CD4-positive, alpha-beta T cell treated with Interferon alpha-2 for 1 hour (primary cell): Measurements from ENCODE around the gene KDM4B.

Experiments
- DNase-seq, 2 donors: peaks; one replicate each; pipeline ENCODE4 v3.0.0-alpha.2; 2020 to 2022

Gene KDM4B

GRCh38 chr19:4986056-4986455, 17.1 kb downstream of the KDM4B start:
- DNase-seq, result no peak

- DNase-seq, result no peak
Measured at GRCh38 chr19:4986471-4986891, 17.6 kb downstream of the KDM4B start.

DNA sequence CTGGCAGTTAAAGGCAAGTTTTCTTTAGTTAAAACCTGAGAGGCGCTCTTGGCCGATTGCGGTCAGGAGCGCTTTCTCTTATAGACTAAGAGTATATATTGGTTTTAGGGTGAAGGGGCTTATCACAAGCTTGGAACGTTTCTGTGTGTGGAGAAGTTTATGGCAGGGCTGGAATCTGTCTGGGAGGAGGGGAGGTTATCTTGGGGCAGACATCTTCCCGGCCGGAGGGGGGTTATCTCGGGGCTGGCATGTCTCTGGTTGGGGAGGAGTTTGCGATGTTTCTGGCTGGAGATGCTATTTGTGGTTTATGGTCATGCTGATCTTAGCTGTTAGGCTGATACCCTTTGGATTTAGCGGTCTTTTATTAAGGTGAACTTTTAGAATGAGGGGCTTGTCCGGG, 18.3 kb downstream of the KDM4B start:
- no peak for DNase-seq

GRCh38 chr19:4987692-4988370, 18.9 kb downstream of the KDM4B start:
- no peak for DNase-seq

GRCh38 chr19:4988770-4989251, 19.9 kb downstream of the KDM4B start:
- no peak for DNase-seq

GRCh38 chr19:4990306-4990705, 21.4 kb downstream of the KDM4B start:
- no peak for DNase-seq

DNA sequence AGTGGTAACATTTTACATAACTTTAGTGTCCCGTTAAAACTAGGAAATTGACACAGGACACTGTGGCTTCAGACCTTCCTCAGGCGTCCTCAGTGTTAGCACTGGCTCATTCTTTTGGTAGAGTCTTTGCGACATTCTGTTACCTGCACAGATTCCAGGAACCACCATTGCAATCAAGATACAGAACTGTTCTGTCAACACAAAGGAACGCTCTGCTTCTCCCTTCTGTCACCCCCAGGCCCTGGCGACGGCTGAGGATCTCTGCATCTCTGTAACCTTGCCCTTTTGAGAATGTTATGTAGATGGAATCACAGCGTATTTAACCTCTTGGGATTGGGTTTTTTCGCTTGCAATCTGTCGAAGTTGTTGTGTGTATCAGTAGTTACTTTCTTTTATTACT, 22.6 kb downstream of the KDM4B start:
- DNase-seq, result no peak

GRCh38 chr19:4991996-4992698, 23.2 kb downstream of the KDM4B start:
- DNase-seq, result no peak

- no peak for DNase-seq
Measured at GRCh38 chr19:4993683-4994082, 24.8 kb downstream of the KDM4B start.

DNA sequence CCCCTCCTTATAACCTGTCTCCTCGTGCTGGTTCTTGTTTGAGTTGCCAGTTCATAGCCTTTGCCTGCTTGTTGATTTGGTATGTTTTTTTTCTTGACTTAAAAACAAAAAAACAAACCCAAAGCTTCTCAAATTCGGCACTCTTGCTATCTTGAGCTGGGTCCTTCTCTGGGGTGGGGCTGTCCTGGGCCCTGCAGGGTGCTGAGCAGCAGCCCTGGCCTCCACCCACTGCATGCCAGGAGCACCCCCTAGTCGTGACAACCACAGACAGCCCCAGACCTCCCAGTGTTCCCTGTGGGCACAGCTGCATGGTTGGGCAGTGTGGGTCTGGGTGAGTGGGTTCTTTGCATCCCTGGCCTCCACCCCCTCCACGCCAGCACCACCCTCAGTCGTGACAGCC, 27.8 kb downstream of the KDM4B start:
- no peak for DNase-seq

DNA sequence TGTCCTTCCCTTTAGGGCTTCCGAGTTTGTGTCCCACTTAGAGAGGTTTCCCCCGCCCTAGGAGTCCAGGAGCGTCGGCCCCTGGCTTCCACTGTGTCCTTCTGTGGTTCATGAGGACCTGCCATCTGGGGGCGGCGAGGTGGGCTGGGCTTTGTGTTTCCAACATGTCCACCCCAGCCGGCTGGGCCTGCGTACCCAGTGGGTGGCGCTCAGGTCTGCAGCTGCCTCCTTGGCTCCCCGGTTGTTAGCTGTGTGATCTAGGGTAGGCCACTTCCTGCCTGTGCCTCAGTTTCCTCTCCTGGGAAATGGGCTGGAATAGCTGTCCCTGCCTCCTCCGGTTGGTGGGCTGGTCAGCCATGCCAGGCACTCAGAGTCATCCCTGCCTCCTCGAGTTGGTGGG, 28.4 kb downstream of the KDM4B start:
- DNase-seq, result no peak

- DNase-seq, result no peak
Measured at GRCh38 chr19:5000120-5000611, 31.3 kb downstream of the KDM4B start.

DNA sequence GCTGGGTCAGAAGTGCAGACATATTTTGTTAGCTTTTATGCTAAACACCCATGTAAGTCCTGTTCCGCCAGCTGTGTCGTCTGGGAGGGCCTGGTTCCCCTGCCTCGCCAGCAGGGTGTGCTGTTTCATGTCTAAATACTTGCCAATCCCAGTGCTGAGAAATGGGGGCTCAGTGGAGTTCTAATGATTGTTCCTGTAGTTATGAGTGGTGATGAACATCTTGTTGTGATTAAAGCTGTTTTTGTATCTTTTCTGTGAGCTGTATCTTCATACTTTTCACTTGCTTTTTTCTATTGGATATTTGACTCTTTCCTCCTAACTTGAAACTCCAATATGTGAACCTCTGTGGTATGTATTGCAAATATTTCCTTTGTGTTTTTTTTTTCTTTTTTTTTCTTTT, 32.7 kb downstream of the KDM4B start:
- peak; percentile 15 to 34 for DNase-seq

DNA sequence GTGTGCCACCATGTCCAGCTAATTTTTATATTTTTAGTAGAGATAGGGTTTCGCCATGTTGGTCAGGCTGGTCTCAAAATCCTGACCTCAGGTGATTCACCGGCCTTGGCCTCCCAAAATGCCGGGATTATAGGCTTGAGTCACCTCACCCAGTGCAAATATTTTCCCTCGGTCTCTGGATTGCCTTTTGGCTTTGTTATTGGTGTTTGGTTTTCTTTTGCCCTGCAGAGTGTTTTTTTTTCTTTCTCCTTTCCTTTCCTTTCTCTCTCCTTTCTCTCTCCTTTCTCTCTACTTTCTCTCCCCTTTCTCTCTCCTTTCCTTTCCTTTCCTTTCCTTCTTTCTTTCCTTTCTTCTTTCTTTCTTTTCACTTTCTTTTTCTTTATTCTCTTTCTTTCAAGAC, 33.2 kb downstream of the KDM4B start:
- no peak for DNase-seq

DNA sequence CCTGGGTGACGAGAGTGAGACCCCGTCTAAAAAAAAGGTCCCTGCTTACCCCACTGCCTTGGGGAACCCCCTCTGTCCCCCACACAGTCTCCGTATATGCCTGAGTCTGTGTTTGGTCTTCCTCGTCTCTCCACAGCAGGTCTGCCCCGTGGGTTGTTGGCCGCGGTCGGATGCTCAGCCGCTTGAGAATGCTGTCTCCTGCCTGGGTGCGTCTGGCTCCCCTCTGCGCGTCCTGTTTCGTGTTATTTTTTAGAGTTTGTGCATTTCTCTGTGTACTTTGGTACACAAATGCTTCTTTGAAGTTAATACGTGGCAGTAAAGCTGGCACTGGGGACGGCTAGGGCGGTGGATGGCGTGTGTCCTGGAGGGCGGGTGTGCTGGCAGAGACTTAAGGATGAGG, 34.9 kb downstream of the KDM4B start:
- no peak for DNase-seq

DNA sequence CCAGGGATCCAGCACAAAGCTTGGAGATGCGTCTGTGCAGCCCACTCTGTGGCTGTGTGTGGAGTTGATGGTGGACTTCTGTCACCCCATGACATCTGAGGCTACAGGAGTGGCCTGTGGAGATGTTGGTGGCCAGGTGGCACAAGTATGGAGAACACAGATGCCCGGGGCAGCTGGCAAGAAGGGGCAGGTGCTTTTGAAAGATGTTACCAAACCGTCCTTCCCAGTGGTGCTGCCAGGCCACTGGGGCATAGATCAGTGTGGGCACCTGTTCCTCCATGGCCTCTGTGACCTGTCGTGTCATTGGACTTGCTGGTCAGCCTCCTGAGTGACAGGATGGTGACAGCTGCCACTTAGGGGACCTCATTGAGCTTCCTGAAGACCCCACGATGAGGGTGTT, 36.2 kb downstream of the KDM4B start:
- DNase-seq, result no peak

DNA sequence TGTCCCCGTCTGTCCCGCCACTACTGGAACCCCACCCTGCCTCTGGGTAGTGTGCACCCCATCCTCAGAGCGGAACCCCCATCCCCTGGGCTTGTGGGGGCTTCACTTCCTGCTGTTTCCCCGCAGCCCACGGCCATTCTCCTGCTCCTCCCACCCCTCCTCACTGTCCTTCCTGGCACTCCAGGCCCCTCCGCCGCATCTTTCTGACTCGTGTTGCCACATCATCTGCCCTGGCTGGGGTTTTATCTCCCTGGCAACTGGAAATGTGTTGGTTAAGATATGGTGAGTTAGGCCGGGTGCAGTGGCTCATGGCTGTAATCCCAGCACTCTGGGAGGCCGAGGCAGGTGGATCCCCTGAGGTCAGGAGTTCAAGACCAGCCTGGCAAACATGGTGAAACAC, 37.3 kb downstream of the KDM4B start:
- no peak for DNase-seq

- no peak for DNase-seq
Measured at GRCh38 chr19:5006821-5007220, 37.9 kb downstream of the KDM4B start.

DNA sequence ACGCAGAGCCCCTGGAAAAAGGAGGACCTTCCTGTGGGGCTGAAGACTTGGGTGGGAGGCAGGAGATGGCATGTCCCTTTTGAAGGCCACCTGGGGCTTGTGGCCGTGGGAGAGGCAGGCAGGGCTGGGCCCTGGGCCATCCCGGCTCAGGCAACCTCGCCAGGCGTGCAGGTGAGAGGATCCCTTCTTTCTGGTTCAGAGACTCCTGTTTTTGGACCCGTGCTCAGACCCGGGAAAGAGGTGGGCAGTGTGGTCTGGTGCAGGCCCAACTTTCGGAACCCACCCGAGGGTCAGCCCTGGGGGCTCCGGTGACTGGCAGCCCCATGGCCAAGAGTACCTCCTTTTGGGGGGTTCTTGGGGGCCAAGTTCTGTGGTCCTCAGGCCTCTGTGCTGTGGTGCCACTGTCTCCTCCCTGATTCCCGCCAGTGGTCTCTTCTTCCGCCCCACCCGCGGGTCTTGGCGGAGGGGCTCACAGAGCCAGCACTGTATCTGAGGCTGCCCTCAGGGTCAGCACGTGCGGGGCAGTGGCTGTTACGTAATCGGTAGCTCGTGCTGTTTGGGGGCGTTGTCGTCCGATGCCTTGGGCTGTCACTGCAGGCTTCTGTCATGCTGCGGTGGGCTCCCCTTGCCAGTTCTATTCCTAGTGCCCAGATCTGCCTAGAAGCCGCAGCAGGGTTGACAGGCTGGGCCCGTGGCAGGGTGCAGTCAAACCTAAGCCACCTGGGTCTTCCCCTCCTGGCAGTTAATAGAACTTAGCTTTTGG, 42.7 kb downstream of the KDM4B start:
- DNase-seq, result no peak

- no peak for DNase-seq
Measured at GRCh38 chr19:5012688-5013457, 44.0 kb downstream of the KDM4B start.

DNA sequence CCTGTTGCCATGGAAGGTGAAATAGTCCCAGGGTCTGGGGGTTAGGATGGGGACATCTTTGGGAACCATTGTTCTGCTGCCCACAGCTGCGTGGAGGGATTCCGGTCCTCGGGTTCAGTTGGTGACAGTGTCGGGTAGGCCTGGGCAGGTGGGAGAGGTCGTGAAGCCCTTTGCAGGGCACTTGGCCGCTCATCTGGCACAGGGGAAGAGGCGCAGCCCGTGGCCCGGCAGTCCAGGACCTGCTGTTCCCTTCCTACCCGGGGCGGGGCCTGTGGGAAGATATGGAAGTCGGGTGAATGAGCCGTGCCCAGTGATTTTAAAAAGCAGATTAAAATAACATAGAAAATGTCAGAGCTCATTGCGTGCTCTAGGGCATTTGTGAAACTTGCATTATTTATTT, 44.8 kb downstream of the KDM4B start:
- DNase-seq, result no peak

GRCh38 chr19:5014941-5015340, 46.0 kb downstream of the KDM4B start:
- DNase-seq, result no peak

GRCh38 chr19:5016268-5016667, 47.4 kb downstream of the KDM4B start:
- DNase-seq, result no peak
